Peyer's patch (tissue), 4 donors: ENCODE results near the gene ZNF598.

Experiments used
- POLR2A ChIP-seq, 2 donors: fragments of 450-650 bp; IDR thresholded peaks; one replicate each; pipeline ENCODE4 v1.5.1; 2017; ENCODE audit warnings: antibody characterized with exemption in 2 of 2, mild to moderate bottlenecking in 2 of 2, moderate library complexity in 2 of 2
- TF ChIP-seq, protein P1 (sequence below), 6 experiments: fragments of 450-650 bp in 4 of 6; fragments of 200-600 bp in 2 of 6; sonication (generic) in 1 of 6; IDR thresholded peaks; one replicate each; pipeline ENCODE4 v1.5.1; 2017 to 2019; ENCODE audit warnings: antibody characterized with exemption in 6 of 6, mild to moderate bottlenecking in 3 of 6, moderate library complexity in 1 of 6

- TF ChIP-seq, protein P1, sequence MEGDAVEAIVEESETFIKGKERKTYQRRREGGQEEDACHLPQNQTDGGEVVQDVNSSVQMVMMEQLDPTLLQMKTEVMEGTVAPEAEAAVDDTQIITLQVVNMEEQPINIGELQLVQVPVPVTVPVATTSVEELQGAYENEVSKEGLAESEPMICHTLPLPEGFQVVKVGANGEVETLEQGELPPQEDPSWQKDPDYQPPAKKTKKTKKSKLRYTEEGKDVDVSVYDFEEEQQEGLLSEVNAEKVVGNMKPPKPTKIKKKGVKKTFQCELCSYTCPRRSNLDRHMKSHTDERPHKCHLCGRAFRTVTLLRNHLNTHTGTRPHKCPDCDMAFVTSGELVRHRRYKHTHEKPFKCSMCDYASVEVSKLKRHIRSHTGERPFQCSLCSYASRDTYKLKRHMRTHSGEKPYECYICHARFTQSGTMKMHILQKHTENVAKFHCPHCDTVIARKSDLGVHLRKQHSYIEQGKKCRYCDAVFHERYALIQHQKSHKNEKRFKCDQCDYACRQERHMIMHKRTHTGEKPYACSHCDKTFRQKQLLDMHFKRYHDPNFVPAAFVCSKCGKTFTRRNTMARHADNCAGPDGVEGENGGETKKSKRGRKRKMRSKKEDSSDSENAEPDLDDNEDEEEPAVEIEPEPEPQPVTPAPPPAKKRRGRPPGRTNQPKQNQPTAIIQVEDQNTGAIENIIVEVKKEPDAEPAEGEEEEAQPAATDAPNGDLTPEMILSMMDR (IDR thresholded peaks at IDR 0.05): no peak
- no peak for TF ChIP-seq POLR2A (IDR thresholded peaks at IDR 0.05)
Measured at GRCh38 chr16:2015947-2016208, 6.3 kb upstream of the ZNF598 start.
